Measurements from ENCODE around the gene LAT. TPM values are rescaled to one million over a fixed set of nuclear protein-coding genes. Genes with fewer than 3 reads are reported as not detected.

LAT gene
- polyA plus RNA-seq, 1 donor from 2014 or later: 6.4 TPM

DNA sequence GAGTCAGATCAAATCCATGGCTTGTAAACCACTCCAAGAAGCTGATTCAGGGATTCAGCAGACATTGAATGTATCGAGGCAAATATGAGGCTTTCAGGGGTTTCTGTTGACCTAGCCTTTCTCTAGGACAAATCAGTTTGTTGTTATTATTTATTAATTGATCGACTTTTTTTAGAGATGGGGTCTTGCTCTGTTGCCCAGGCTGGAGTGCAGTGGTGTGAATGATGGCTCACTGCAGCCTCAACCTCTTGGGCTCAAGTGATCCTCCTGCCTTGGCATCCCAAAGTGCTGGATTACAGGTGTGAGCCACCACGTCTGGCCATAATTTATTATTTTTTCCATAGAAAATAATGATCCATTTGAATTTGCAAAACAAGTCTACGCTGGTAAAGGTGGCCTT lies 27.0 kb downstream of the LAT start:
- no peak overlapping the region for H3K9ac ChIP-seq (ENCODE audit: low read length)

DNA sequence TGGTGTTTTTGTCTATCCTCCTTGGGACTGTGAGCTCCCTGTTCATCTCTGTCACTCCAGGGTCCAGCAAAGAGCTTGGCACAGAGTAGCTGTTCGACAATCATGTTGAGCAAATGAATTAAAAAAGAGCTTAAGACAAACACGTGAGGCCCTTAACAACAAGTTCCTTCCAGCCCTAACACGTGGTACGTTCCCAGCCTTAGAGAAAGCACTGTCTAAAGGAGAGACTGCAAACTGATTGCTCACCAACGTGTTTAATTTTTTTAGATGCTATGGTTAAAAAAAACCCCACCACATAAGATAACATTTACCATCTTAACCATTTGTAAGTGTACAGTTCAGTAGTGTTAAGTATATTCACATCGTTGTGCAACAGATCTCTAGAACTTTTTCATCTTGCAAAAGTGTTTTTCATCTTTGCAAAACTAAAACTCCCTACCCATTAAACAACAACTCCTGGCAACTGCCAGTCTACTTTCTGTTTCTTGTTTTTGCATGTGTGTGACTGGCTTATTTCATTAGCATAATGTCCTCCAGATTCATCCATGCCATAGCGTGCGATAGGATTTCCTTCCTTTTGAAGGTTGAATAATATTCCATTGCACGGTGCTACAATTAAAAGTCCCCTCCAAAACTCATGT lies 28.2 kb downstream of the LAT start:
- H3K79me2 ChIP-seq (replicated peaks; ENCODE audit: insufficient read depth, low read length): no peaks in the 10 kb centered on the region
- no peaks in the 10 kb centered on the region for H3K9me2 ChIP-seq (ENCODE audit: insufficient read depth, low read length)
- no peak overlapping the region for H3K4me2 ChIP-seq (ENCODE audit: low read length)
- H3K9me3 ChIP-seq (ENCODE audit: low read length): no peaks in the 10 kb centered on the region
- no peaks in the 10 kb centered on the region for H4K20me1 ChIP-seq (ENCODE audit: insufficient read depth)
- H3K27me3 ChIP-seq (ENCODE audit: insufficient read depth, low read depth, low read length): no peaks in the 10 kb centered on the region
- TF ChIP-seq MXI1 (conservative IDR thresholded peaks at IDR 0.05; ENCODE audit: poor library complexity, severe bottlenecking) (no peak), TAF1 (IDR thresholded peaks at IDR 0.05; ENCODE audit: low read depth) (no peak), RAD21 (conservative IDR thresholded peaks at IDR 0.05) (no peak), POLR2AphosphoS5 (IDR thresholded peaks at IDR 0.05) (no peak), EP300 (conservative IDR thresholded peaks at IDR 0.05; ENCODE audit: poor library complexity, severe bottlenecking) (no peak)
- TF ChIP-seq, protein P1, sequence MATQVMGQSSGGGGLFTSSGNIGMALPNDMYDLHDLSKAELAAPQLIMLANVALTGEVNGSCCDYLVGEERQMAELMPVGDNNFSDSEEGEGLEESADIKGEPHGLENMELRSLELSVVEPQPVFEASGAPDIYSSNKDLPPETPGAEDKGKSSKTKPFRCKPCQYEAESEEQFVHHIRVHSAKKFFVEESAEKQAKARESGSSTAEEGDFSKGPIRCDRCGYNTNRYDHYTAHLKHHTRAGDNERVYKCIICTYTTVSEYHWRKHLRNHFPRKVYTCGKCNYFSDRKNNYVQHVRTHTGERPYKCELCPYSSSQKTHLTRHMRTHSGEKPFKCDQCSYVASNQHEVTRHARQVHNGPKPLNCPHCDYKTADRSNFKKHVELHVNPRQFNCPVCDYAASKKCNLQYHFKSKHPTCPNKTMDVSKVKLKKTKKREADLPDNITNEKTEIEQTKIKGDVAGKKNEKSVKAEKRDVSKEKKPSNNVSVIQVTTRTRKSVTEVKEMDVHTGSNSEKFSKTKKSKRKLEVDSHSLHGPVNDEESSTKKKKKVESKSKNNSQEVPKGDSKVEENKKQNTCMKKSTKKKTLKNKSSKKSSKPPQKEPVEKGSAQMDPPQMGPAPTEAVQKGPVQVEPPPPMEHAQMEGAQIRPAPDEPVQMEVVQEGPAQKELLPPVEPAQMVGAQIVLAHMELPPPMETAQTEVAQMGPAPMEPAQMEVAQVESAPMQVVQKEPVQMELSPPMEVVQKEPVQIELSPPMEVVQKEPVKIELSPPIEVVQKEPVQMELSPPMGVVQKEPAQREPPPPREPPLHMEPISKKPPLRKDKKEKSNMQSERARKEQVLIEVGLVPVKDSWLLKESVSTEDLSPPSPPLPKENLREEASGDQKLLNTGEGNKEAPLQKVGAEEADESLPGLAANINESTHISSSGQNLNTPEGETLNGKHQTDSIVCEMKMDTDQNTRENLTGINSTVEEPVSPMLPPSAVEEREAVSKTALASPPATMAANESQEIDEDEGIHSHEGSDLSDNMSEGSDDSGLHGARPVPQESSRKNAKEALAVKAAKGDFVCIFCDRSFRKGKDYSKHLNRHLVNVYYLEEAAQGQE (IDR thresholded peaks at IDR 0.05; ENCODE audit: borderline replicate concordance): no peak
- TF ChIP-seq, protein P2, sequence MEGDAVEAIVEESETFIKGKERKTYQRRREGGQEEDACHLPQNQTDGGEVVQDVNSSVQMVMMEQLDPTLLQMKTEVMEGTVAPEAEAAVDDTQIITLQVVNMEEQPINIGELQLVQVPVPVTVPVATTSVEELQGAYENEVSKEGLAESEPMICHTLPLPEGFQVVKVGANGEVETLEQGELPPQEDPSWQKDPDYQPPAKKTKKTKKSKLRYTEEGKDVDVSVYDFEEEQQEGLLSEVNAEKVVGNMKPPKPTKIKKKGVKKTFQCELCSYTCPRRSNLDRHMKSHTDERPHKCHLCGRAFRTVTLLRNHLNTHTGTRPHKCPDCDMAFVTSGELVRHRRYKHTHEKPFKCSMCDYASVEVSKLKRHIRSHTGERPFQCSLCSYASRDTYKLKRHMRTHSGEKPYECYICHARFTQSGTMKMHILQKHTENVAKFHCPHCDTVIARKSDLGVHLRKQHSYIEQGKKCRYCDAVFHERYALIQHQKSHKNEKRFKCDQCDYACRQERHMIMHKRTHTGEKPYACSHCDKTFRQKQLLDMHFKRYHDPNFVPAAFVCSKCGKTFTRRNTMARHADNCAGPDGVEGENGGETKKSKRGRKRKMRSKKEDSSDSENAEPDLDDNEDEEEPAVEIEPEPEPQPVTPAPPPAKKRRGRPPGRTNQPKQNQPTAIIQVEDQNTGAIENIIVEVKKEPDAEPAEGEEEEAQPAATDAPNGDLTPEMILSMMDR (IDR thresholded peaks at IDR 0.05; ENCODE audit: poor library complexity, severe bottlenecking): no peak
- no peak overlapping the region for H2AFZ ChIP-seq (ENCODE audit: low read depth, low read length)
- H3K9ac ChIP-seq (ENCODE audit: low read length): no peak overlapping the region
- H3K4me3 ChIP-seq (ENCODE audit: low read length): no peak overlapping the region
- H3K27ac ChIP-seq (ENCODE audit: low read length): no peak overlapping the region
- H3K36me3 ChIP-seq (ENCODE audit: insufficient read depth, low read length): no peaks in the 10 kb centered on the region
- H3F3A ChIP-seq (ENCODE audit: insufficient read depth, low read length, poor library complexity, severe bottlenecking): no peaks in the 10 kb centered on the region

More for the DNA sequence above, 27.0 kb downstream of the LAT start:
- Histone ChIP-seq H3K4me2 (ENCODE audit: low read length) (no peak overlapping the region), H3K27ac (ENCODE audit: low read length) (no peak overlapping the region), H3K79me2 (replicated peaks; ENCODE audit: insufficient read depth, low read length) (no peaks in the 10 kb centered on the region), H4K20me1 (ENCODE audit: insufficient read depth) (no peaks in the 10 kb centered on the region), H3F3A (ENCODE audit: insufficient read depth, low read length, poor library complexity, severe bottlenecking) (no peaks in the 10 kb centered on the region), H3K4me3 (ENCODE audit: low read length) (no peak overlapping the region), H2AFZ (ENCODE audit: low read depth, low read length) (no peak overlapping the region), H3K27me3 (ENCODE audit: insufficient read depth, low read depth, low read length) (no peaks in the 10 kb centered on the region), H3K9me2 (ENCODE audit: insufficient read depth, low read length) (no peaks in the 10 kb centered on the region), H3K9me3 (ENCODE audit: low read length) (no peaks in the 10 kb centered on the region), H3K36me3 (ENCODE audit: insufficient read depth, low read length) (no peaks in the 10 kb centered on the region)
- TF ChIP-seq EP300 (conservative IDR thresholded peaks at IDR 0.05; ENCODE audit: poor library complexity, severe bottlenecking) (no peak), EZH2 (IDR thresholded peaks at IDR 0.05; ENCODE audit: borderline replicate concordance, insufficient read depth, low read length, poor library complexity, severe bottlenecking) (no peak)

Measured in neural cell (in vitro differentiated cells).